CD4-positive, alpha-beta T cell treated with Interleukin-6 for 4 hours (primary cell): Measurements from ENCODE around the gene MYLK4.

Source experiments
- DNase-seq: peaks from one replicate; pipeline ENCODE4 v3.0.0-alpha.2; 2020; ENCODE audit warnings: mixed read lengths

MYLK4 gene

GRCh38 chr6:2755456-2755855 lies 4.7 kb upstream of the MYLK4 start:
- DNase-seq: no peak

GRCh38 chr6:2754911-2755310 lies 4.2 kb upstream of the MYLK4 start:
- DNase-seq: no peak

GRCh38 chr6:2754393-2754792 lies 3.7 kb upstream of the MYLK4 start:
- no peak for DNase-seq

GRCh38 chr6:2753743-2754142 lies 3.0 kb upstream of the MYLK4 start:
- DNase-seq: no peak

GRCh38 chr6:2753110-2753489 lies 2.4 kb upstream of the MYLK4 start:
- no peak for DNase-seq

- no peak for DNase-seq
These were observed 1.9 kb upstream of the MYLK4 start for GRCh38 chr6:2752477-2753109.

GRCh38 chr6:2751871-2752270 lies 1.1 kb upstream of the MYLK4 start:
- no peak for DNase-seq

GRCh38 chr6:2749969-2750600 lies 637 bp downstream of the MYLK4 start:
- peak; percentile 74 for DNase-seq

GRCh38 chr6:2748183-2748582 lies 2.5 kb downstream of the MYLK4 start:
- no peak for DNase-seq

- DNase-seq: no peak
These were observed 4.1 kb downstream of the MYLK4 start for GRCh38 chr6:2746557-2747061.

- no peak for DNase-seq
These were observed 5.5 kb downstream of the MYLK4 start for GRCh38 chr6:2745246-2745645.

GRCh38 chr6:2744778-2745177 lies 5.9 kb downstream of the MYLK4 start:
- DNase-seq: no peak

- DNase-seq: no peak
These were observed 6.4 kb downstream of the MYLK4 start for GRCh38 chr6:2744209-2744771.

- no peak for DNase-seq
These were observed 7.2 kb downstream of the MYLK4 start for GRCh38 chr6:2743280-2744208.

- no peak for DNase-seq
These were observed 9.0 kb downstream of the MYLK4 start for GRCh38 chr6:2741756-2742155.

- no peak for DNase-seq
These were observed 10.1 kb downstream of the MYLK4 start for GRCh38 chr6:2740581-2740980.

- DNase-seq: no peak
These were observed 11.4 kb downstream of the MYLK4 start for GRCh38 chr6:2739335-2739734.

GRCh38 chr6:2738373-2738979 lies 12.2 kb downstream of the MYLK4 start:
- DNase-seq: peak; percentile 54

- DNase-seq: no peak
These were observed 12.8 kb downstream of the MYLK4 start for GRCh38 chr6:2737885-2738284.

- DNase-seq: no peak
These were observed 16.1 kb downstream of the MYLK4 start for GRCh38 chr6:2734488-2735166.

GRCh38 chr6:2733736-2734480 lies 16.8 kb downstream of the MYLK4 start:
- no peak for DNase-seq

- peak; percentile 3 for DNase-seq
These were observed 17.4 kb downstream of the MYLK4 start for GRCh38 chr6:2733324-2733723.
